HepG2 (cell line): ENCODE data around the gene PLCL1. TPM values are rescaled to one million over a fixed set of nuclear protein-coding genes. Genes with fewer than 3 reads are reported as not detected.

Experiments
- ATAC-seq: fragments of 200-7000 bp; cut with Tn5 transposase; 3 replicates; pipeline ENCODE4 v1.9.1; 2020; ENCODE audit warnings: mild to moderate bottlenecking, moderate library complexity
- BruUV-seq: library from RNA; stranded (reverse); fragments of 400-500 nt; replicated peaks from 2 replicates; lab custom pipeline; 2021; lab: Mats Ljungman, UMichigan
- CTCF ChIA-PET: fragments of 300-600 bp; formaldehyde crosslinking; extraction: SDS; loops from one replicate; lab custom pipeline; 2021; ENCODE audit warnings: low total read pairs, inconsistent platforms, low intra/inter-chr PET ratio; lab: Yijun Ruan, JAX
- POLR2A ChIA-PET: fragments of 350-600 bp; sonication (Branson Sonifier 250); formaldehyde crosslinking; loops from one replicate; lab custom pipeline; 2020; ENCODE audit warnings: antibody characterized with exemption, inconsistent platforms; lab: Yijun Ruan, JAX
- DNase-seq: peaks from one replicate; pipeline ENCODE4 v3.0.0-alpha.2; 2015; ENCODE audit warnings: low spot score
- FAIRE-seq: peaks from 3 replicates; lab custom pipeline; 2011; peaks lifted over from hg19 to GRCh38; lab: Jason Lieb, UNC
- H2AFZ ChIP-seq: one replicate; pipeline ENCODE4 v1.6.1; 2011; ENCODE audit warnings: low read length, inconsistent platforms
- H3K27ac ChIP-seq: fragments of 300-600 bp; 3 replicates; pipeline ENCODE4 v1.8.0; 2011; ENCODE audit warnings: mixed run types, mild to moderate bottlenecking, mixed read lengths, low read length, inconsistent platforms; ENCODE audit not compliant: insufficient read depth; ENCODE audit errors: extremely low read length
- H3K27me3 ChIP-seq, 2 experiments: fragments of 200-600 bp in 1 of 2; 2 replicates in 1 of 2; 3 replicates in 1 of 2; pipeline versions ENCODE4 v1.6.0 to v1.8.0; 2011; ENCODE audit warnings: low read length in 2 of 2, mild to moderate bottlenecking in 2 of 2, moderate library complexity in 2 of 2, inconsistent platforms in 1 of 2; ENCODE audit not compliant: insufficient read depth in 2 of 2, control insufficient read depth in 1 of 2
- H3K36me3 ChIP-seq, 2 experiments: fragments of 200-600 bp in 1 of 2; replicated peaks in 1 of 2; 2 replicates in 1 of 2; 3 replicates in 1 of 2; pipeline versions ENCODE4 v1.5.1 to v1.8.0; 2011; ENCODE audit warnings: low read length in 2 of 2, inconsistent platforms in 1 of 2; ENCODE audit not compliant: insufficient read depth in 2 of 2, control insufficient read depth in 1 of 2
- H3K4me1 ChIP-seq: 2 replicates; pipeline ENCODE4 v1.5.1; 2012; ENCODE audit warnings: low read length, inconsistent platforms; ENCODE audit not compliant: insufficient read depth
- H3K4me2 ChIP-seq: 2 replicates; pipeline ENCODE4 v1.6.0; 2011; ENCODE audit warnings: low read depth, low read length, inconsistent platforms
- H3K4me3 ChIP-seq, 3 experiments: fragments of 200-600 bp in 1 of 3; sonication (generic), shearing (Covaris generic) in 1 of 3; replicated peaks in 1 of 3; 2 replicates each; pipeline ENCODE4 v1.5.1; 2011 to 2016; ENCODE audit warnings: low read length in 3 of 3, inconsistent platforms in 2 of 3, low read depth in 2 of 3, mild to moderate bottlenecking in 2 of 3, control low read depth in 1 of 3, mixed read lengths in 1 of 3; ENCODE audit not compliant: insufficient read depth in 1 of 3
- H3K79me2 ChIP-seq: one replicate; pipeline ENCODE4 v1.6.1; 2011; ENCODE audit warnings: low read length, inconsistent platforms; ENCODE audit not compliant: insufficient read depth
- H3K9ac ChIP-seq: 2 replicates; pipeline ENCODE4 v1.6.0; 2011; ENCODE audit warnings: mild to moderate bottlenecking, low read depth, low read length, inconsistent platforms; ENCODE audit not compliant: insufficient read depth
- H3K9me3 ChIP-seq: 2 replicates; pipeline ENCODE4 v1.5.1; 2012; ENCODE audit warnings: mild to moderate bottlenecking, low read length
- H4K20me1 ChIP-seq: 2 replicates; pipeline ENCODE4 v1.6.0; 2011; ENCODE audit warnings: inconsistent platforms, mild to moderate bottlenecking, low read length, moderate library complexity; ENCODE audit not compliant: insufficient read depth
- ATF1 ChIP-seq: IDR thresholded peaks from 2 replicates; pipeline ENCODE4 v1.6.1; 2016; ENCODE audit warnings: mild to moderate bottlenecking, control low read depth
- ATM ChIP-seq: fragments of 450-650 bp; IDR thresholded peaks from 2 replicates; pipeline ENCODE4 v1.7.1; 2017; ENCODE audit warnings: mild to moderate bottlenecking, borderline replicate concordance
- CREB1 ChIP-seq, 2 experiments: fragments of 450-650 bp in 1 of 2; IDR thresholded peaks; 2 replicates each; pipeline ENCODE4 v1.6.1; 2016 to 2017; ENCODE audit warnings: control low read depth in 1 of 2, mild to moderate bottlenecking in 1 of 2, missing compliant biosample characterization in 1 of 2, missing genetic modification characterization in 1 of 2
- GATA4 ChIP-seq: sonication (generic); IDR thresholded peaks from 2 replicates; pipeline ENCODE4 v1.6.1; 2016; ENCODE audit warnings: antibody characterized with exemption, low read depth, borderline replicate concordance
- HMG20A ChIP-seq: IDR thresholded peaks from 2 replicates; pipeline ENCODE4 v1.6.1; 2016; ENCODE audit warnings: borderline replicate concordance
- JARID2 ChIP-seq: sonication (generic); formaldehyde crosslinking; IDR thresholded peaks from 2 replicates; pipeline ENCODE4 v1.8.1; 2023; ENCODE audit warnings: missing genetic modification reagents, inconsistent platforms; ENCODE audit not compliant: insufficient replicate concordance
- JUN ChIP-seq: sonication (generic); formaldehyde crosslinking; IDR thresholded peaks from 2 replicates; pipeline ENCODE4 v1.4.0; 2020; ENCODE audit warnings: mild to moderate bottlenecking, missing genetic modification reagents
- MLX ChIP-seq: IDR thresholded peaks from 2 replicates; pipeline ENCODE4 v1.6.1; 2016
- NFE2L2 ChIP-seq: fragments of 150-350 bp; IDR thresholded peaks from 2 replicates; pipeline ENCODE4 v1.6.1; 2014; ENCODE audit warnings: low read length
- POLR2AphosphoS5 ChIP-seq: IDR thresholded peaks from 2 replicates; pipeline ENCODE4 v1.6.1; 2012; ENCODE audit warnings: low read depth, low read length
- RELA ChIP-seq: sonication (generic); formaldehyde crosslinking; IDR thresholded peaks from 2 replicates; pipeline ENCODE4 v1.4.0; 2020; ENCODE audit warnings: missing genetic modification reagents
- SMARCE1 ChIP-seq: fragments of 450-650 bp; IDR thresholded peaks from 2 replicates; pipeline ENCODE4 v1.6.1; 2017; ENCODE audit warnings: borderline replicate concordance
- TBX3 ChIP-seq: fragments of 450-650 bp; IDR thresholded peaks from 2 replicates; pipeline ENCODE4 v1.6.1; 2017; ENCODE audit warnings: antibody characterized with exemption, mild to moderate bottlenecking, inconsistent platforms, borderline replicate concordance
- ZNF17 ChIP-seq: sonication (generic); formaldehyde crosslinking; IDR thresholded peaks from 2 replicates; pipeline ENCODE4 v1.5.0; 2020; ENCODE audit warnings: mild to moderate bottlenecking, missing genetic modification reagents
- ZNF207 ChIP-seq: fragments of 450-650 bp; IDR thresholded peaks from 2 replicates; pipeline ENCODE4 v1.6.1; 2016; ENCODE audit warnings: antibody characterized with exemption, borderline replicate concordance
- ZNF354B ChIP-seq: sonication (generic); formaldehyde crosslinking; IDR thresholded peaks from 2 replicates; pipeline ENCODE4 v1.8.0; 2022; ENCODE audit warnings: mild to moderate bottlenecking, missing genetic modification reagents
- ZNF562 ChIP-seq: sonication (generic); formaldehyde crosslinking; IDR thresholded peaks from 2 replicates; pipeline ENCODE4 v1.8.0; 2022; ENCODE audit warnings: missing genetic modification reagents, borderline replicate concordance
- ZNF841 ChIP-seq: sonication (generic); formaldehyde crosslinking; IDR thresholded peaks from 2 replicates; pipeline ENCODE4 v1.8.1; 2023; ENCODE audit warnings: missing genetic modification reagents, borderline replicate concordance
- WGBS: methylation state at CpG from one replicate; pipeline ENCODE4 v1.1.6; 2017; ENCODE audit warnings: low lambda C conversion rate; 5-methylcytosine and 5-hydroxymethylcytosine counted together
- in situ Hi-C: cut with HindIII; loops from 2 replicates; pipeline ENCODE4 v1.10.0; 2017; ENCODE audit warnings: low pct_unique_long_range_greater_than_20kb; ENCODE audit not compliant: extremely low pct_ligation_motif_present
- intact Hi-C: fragments of 100-400 bp; cut with micrococcal nuclease; formaldehyde crosslinking; loops from one replicate; pipeline ENCODE4 v1.10.0; 2022; ENCODE audit not compliant: unreplicated experiment
- polyA plus RNA-seq, 8 experiments: library from polyadenylated mRNA; depleted of rRNA in 3 of 8; stranded (reverse) in 7 of 8; unstranded in 1 of 8; fragments of >200 nt; fragmentation: Illumina TruSeq in 4 of 8; extraction: Trizol in 4 of 8; gene quantifications; 2 replicates each; pipeline versions ENCODE4 v1.2.1 to v1.2.3, GENCODE V29; 2011 to 2016; ENCODE audit warnings: low read depth in 4 of 8, missing spikeins in 1 of 8, mixed read lengths in 1 of 8; ENCODE audit not compliant: insufficient read depth in 1 of 8
- total RNA-seq, 5 experiments: library from RNA; depleted of rRNA; stranded (reverse); fragments of >200 nt; fragmentation: Illumina TruSeq; extraction: Trizol; gene quantifications; 2 replicates each; pipeline ENCODE4 v1.2.3, GENCODE V29; 2016; ENCODE audit warnings: low read depth in 1 of 5
- TF ChIP-seq, protein P1 (sequence below): sonication (generic); formaldehyde crosslinking; IDR thresholded peaks from 2 replicates; pipeline ENCODE4 v1.4.0; 2020; ENCODE audit warnings: missing genetic modification reagents

Gene PLCL1
- total and polyA plus RNA-seq, 2 of the 13 experiments (the other 11 are each of a cell fraction or from before 2014, with no cell fraction given): not detected

GRCh38 chr2:198059800-198060199, 255.4 kb downstream of the PLCL1 start:
- Histone ChIP-seq H3K4me3 (no peak overlapping the region), H3K36me3 (no peaks in the 10 kb centered on the region), H3K27me3 (no peaks in the 10 kb centered on the region), H3K4me2 (no peak overlapping the region), H3K79me2 (no peaks in the 10 kb centered on the region), H3K9ac (no peak overlapping the region), H2AFZ (no peak overlapping the region), H4K20me1 (no peaks in the 10 kb centered on the region), H3K4me1 (no peaks in the 10 kb centered on the region), H3K9me3 (no peaks in the 10 kb centered on the region), H3K27ac (no peak overlapping the region)
- in situ Hi-C loops (no loop called here), intact Hi-C loops (no loop called here)
- POLR2A ChIA-PET: no interaction called here
- TF ChIP-seq ATF1: no peak
- TF ChIP-seq MLX: no peak
- TF ChIP-seq ZNF562 (CRISPR knock-in tag): no peak
- TF ChIP-seq SMARCE1: no peak
- no peak for TF ChIP-seq HMG20A (CRISPR knock-in tag)
- no peak for TF ChIP-seq ZNF841 (CRISPR knock-in tag)
- DNase-seq: no peak
- WGBS: 3% methylated on average over 7 of the region's 7 CpGs
- CTCF ChIA-PET: no interaction called here
- no peak for FAIRE-seq
- no TSS peak for BruUV-seq
- no peak; the same call in 2 of the 3 replicates for ATAC-seq

GRCh38 chr2:198060277-198060676, 255.9 kb downstream of the PLCL1 start:
- no peak for DNase-seq
- H3K4me3 ChIP-seq: no peak overlapping the region
- in situ Hi-C loops: no loop called here
- H3K4me1 ChIP-seq: no peaks in the 10 kb centered on the region
- no peak overlapping the region for H3K9ac ChIP-seq
- FAIRE-seq: no peak
- H3K36me3 ChIP-seq: no peaks in the 10 kb centered on the region
- no peaks in the 10 kb centered on the region for H3K9me3 ChIP-seq
- no peak overlapping the region for H2AFZ ChIP-seq
- intact Hi-C loops: no loop called here
- WGBS: 0% methylated on average over 2 of the region's 2 CpGs
- H3K27me3 ChIP-seq: no peaks in the 10 kb centered on the region
- ChIA-PET CTCF (no interaction called here), POLR2A (no interaction called here)
- no peak overlapping the region for H3K27ac ChIP-seq
- no peak for ATAC-seq
- no peak overlapping the region for H3K4me2 ChIP-seq
- H3K79me2 ChIP-seq: no peaks in the 10 kb centered on the region
- BruUV-seq: no TSS peak
- TF ChIP-seq TBX3 (no peak), NFE2L2 (no peak), POLR2AphosphoS5 (no peak), JARID2 (CRISPR knock-in tag) (no peak), ATM (no peak), ZNF207 (no peak), ZNF354B (CRISPR knock-in tag) (no peak), RELA (CRISPR knock-in tag) (no peak), CREB1 (IDR thresholded peaks at IDR 0.05) (no peak), CREB1 (CRISPR knock-in tag; IDR thresholded peaks at IDR 0.05) (no peak), GATA4 (no peak), JUN (CRISPR knock-in tag) (no peak), ZNF17 (CRISPR knock-in tag) (no peak)
- TF ChIP-seq, protein P1, sequence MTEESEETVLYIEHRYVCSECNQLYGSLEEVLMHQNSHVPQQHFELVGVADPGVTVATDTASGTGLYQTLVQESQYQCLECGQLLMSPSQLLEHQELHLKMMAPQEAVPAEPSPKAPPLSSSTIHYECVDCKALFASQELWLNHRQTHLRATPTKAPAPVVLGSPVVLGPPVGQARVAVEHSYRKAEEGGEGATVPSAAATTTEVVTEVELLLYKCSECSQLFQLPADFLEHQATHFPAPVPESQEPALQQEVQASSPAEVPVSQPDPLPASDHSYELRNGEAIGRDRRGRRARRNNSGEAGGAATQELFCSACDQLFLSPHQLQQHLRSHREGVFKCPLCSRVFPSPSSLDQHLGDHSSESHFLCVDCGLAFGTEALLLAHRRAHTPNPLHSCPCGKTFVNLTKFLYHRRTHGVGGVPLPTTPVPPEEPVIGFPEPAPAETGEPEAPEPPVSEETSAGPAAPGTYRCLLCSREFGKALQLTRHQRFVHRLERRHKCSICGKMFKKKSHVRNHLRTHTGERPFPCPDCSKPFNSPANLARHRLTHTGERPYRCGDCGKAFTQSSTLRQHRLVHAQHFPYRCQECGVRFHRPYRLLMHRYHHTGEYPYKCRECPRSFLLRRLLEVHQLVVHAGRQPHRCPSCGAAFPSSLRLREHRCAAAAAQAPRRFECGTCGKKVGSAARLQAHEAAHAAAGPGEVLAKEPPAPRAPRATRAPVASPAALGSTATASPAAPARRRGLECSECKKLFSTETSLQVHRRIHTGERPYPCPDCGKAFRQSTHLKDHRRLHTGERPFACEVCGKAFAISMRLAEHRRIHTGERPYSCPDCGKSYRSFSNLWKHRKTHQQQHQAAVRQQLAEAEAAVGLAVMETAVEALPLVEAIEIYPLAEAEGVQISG (CRISPR knock-in tag): no peak
- H4K20me1 ChIP-seq: no peaks in the 10 kb centered on the region
